GM21526 (cell line): ENCODE measurements around the gene WDR43.

Source experiments
- ATAC-seq: cut with Tn5 transposase; IDR thresholded peaks from one replicate; pipeline ENCODE4 v1.9.1; 2021; ENCODE audit warnings: moderate library complexity; ENCODE audit not compliant: unreplicated experiment, low FRiP score

The WDR43 gene

DNA sequence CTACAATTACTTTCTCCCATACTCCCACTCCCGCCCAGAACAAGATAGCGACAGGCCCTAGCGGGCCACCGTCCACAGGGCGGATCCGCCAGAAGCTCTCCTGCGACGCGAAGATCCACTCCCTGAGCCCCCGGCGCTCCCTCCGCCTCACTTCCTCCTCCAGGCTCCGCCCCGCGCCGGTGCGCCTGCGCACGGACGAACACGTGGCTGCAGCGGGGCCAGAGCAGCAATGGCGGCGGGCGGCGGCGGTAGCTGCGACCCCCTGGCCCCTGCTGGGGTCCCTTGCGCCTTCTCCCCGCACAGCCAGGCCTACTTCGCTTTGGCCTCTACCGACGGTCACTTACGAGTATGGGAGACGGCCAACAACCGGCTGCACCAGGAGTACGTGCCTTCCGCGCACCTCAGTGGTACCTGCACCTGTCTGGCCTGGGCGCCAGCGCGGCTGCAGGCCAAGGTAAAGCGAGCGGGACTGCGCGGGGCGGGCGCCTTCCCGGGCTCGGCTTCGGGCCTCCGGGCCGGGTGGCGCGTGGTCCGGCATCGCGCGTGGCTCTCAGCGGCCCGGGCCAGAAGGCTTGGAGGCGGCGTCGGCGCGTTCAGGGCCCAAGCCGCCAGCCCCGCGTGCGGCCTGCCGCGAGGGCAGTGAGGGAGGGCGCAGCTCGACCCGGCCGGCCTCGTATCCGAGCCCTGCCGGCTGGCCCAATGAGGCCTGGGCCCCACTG, at the start of gene WDR43:
TSS of gene WDR43 (plus strand) at position 198 of the 719 bp plus-strand sequence. CDS start at position 230, 32 bp downstream.
- peak; percentile 83 for ATAC-seq

- no peak for ATAC-seq
Observed at GRCh38 chr2:28855193-28855592, 39.3 kb upstream of the WDR43 start.

DNA sequence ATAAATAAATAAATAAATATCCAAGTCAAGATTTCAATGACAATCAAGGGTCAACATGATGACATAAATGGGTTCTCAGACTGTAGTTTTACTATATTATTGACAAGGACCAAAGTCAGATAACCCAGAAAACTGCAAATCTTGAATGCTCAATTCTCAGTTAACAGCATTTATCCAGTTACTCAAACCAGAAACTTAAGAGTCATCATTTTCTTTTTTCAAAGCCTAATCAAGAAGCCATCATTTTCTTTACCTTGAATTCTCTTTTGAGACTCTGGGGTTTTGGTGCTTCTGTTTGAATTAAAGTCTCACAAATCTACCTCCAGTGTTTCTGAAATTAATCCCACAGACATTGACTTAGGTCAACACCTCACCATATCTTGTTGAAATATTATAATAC, 38.5 kb upstream of the WDR43 start:
- ATAC-seq = no peak

- no peak for ATAC-seq
Observed at GRCh38 chr2:28868611-28869010, 25.9 kb upstream of the WDR43 start.

DNA sequence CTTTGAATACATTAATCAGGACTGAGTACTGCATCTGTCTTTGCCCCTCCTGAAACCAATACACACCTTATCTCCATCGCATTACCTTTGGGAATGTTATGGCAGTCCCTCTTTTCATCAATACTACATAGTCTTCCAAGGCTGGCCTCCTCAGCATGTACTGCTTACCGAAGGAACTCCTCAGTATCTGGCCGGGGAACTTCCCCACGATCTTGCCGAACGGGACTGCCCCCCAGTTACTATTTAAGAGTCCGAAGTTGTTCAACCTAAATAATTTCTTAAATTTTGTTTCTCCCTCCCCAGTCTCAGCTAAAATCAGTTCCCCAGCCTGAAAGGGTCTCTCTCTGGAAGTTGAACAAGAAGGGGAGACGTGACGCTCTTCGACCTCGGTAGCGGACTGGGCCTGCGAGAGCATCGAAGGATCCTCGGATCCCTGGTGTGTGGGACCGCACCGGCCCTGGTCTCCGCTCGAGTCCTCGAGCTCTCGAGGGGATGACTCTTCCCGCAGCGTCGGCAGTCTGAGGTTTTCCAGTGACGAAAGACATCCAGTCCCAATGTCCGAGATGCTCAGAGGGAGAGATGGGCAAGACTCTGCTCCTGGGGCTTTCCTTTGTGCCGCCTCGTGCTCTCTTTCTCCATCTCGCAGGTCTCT, 24.8 kb upstream of the WDR43 start:
- peak; percentile 21 for ATAC-seq

- ATAC-seq = peak; percentile 91
Observed at GRCh38 chr2:28870146-28870891, 24.1 kb upstream of the WDR43 start, which contains the start of gene TRMT61B. TRMT61B (minus strand) TSS chr2:28870309; CDS start chr2:28870277, 32 bp downstream.

DNA sequence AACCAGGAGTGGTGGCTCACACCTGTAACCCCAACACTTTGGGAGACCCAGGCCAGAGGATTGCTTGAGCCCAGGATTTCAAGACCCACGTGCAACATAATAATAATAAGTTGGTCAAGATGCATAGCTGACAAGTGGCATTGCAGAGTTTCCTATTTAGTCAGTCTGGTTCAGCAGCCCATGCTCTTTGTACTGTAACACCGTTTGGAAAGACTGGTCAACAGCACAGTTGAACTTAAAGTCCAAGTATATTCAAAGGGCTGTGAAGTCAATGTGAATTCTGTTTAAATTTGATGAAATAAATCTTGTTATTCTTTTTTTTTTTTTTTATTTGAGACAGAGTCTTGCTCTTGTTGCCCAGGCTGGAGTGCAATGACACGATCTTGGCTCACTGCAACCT, 22.8 kb upstream of the WDR43 start:
- ATAC-seq = no peak

DNA sequence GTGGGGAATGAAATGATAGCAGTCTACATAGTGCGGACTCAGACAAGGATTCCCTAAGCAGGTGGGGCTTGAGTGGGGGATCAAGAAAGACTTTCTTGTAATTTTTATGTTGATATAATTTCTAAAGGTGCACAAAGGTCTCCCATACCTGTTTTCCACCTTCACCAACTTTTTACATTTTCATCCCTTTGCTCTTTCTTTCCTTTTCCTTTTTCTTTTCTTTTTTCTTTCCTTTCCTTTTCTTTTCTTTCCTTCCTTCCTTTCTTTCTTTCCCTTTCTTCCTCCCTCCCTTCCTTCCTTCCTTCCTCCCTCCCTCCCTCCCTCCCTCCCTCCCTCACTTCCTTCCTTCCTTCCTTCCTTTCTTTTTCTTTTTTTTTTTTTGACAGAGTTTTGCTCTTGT, 14.3 kb upstream of the WDR43 start:
- ATAC-seq = no peak

DNA sequence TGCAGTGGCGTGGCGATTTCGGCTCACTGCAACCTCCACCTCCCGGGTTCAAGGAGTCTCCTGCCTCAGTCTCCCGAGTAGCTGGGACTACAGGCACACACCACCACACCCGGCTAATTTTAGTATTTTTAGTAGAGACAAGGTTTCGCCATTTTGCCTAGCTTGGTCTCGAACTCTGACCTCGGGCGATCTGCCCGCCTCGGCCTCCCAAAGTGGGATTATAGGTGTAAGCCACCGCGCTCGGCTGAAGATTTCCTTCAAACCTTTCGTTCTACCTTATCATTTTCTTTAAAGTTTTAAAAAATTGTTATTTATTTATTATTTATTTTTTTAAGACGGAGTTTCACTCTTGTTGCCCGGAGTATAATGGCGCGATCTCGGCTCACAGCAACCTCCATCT, 979 bp upstream of the WDR43 start:
- no peak for ATAC-seq

DNA sequence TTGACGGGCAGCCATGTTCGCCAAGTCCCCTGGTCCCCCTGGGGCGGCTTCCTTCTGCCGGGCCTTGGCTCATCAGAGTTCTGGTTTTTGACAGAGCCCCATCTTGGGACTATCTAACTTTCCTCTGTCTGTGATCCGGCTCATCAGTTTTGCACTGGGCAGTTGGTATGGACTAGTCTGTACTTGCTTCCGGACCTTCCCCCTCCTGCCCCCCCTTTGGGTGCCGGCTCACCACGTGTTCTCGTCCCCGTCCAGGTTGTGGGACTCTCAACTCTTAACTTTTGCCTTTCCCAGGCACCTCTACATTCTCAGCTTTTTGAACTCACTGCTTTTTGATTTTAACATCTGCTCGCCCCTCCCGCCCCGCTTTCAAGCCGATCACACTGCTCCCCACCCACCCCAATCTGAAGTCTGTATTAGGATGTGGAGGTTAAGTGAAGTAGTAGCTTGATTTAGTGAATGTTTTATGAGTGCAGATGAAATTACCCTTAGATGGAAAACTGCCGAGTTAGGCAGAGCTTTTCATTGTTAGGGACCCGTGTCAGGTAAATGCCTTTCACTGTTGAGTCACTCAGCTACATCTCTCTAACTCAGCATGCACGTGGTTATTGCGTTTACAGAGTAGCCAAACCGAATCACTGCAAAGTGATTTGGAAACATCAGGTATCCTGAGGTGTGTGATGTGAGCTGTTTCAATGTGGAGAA, 874 bp downstream of the WDR43 start:
- peak; percentile 14 for ATAC-seq

DNA sequence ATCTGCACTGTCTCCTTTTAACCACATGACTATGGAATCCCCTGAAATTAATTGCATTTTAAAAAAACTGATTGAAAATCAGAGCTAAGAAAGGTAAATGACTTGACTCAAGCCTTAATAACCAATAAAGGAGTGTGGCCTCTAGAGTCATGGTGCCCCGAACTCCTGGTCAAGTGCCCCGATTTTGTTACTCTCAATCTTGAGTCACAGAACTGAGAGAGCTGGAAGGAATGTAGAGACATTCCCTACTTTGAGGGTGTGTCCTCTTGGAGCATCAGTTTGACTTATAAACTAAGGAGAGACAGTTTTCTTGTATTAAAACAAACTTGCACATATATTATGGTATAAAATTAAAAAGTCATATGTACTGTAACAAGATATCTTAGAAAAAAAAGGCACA, 2.4 kb downstream of the WDR43 start:
- ATAC-seq = no peak

GRCh38 chr2:28898048-28898447, 3.6 kb downstream of the WDR43 start:
- ATAC-seq = no peak

DNA sequence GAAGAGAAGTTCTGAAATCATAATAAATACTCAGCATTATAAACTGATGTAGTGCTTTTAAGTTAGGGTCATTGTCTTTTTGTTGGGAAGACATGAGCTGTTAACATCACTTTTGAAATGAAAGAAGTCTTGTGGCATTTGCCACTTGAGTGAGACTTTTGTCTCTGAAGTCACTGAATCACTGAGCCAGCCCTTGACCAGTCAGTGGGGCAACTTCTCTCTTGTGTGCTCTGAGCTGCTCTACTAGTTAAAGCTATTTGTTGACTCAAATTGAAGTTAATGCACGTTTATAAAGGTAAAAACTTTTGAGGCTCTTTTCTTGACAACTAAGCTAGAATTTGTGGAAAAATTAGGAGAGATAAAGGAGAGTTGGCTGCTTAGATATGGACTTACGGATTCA, 6.7 kb downstream of the WDR43 start:
- no peak for ATAC-seq

DNA sequence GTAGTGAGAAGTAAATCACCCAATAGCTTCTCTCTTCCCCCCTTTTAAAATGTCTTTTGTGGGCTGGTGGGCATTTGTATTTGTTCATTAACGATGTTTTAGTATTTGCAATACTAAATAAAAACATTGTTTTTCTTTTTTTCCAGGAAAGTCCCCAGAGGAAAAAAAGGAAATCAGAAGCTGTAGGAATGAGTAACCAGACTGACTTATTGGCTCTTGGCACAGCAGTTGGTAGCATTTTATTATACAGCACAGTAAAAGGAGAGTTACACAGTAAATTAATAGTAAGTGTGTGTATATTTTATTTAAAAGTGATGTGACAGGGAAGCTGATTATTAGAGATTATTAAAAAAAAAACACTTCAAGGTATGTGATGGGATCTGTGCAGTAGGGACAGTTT, 7.4 kb downstream of the WDR43 start:
- no peak for ATAC-seq

DNA sequence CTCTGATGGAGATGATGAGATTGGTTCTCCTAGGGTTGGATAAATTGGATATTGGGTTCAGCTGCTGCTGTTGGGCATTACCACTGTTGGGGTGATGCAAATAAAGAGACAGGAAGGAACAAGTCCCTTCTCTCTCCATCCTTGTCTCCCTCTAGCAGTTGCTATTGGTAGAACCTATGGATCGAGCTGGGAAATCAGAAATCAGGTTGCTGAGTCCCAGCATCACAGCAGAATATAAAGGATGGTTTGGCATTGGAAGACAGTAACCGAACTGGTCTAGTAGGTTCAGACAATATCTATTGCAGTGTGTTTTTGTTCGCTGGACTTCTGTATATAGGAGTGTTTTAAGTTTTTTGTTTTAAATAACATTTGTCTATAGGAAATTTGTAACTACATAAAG, 8.1 kb downstream of the WDR43 start:
- ATAC-seq = no peak

DNA sequence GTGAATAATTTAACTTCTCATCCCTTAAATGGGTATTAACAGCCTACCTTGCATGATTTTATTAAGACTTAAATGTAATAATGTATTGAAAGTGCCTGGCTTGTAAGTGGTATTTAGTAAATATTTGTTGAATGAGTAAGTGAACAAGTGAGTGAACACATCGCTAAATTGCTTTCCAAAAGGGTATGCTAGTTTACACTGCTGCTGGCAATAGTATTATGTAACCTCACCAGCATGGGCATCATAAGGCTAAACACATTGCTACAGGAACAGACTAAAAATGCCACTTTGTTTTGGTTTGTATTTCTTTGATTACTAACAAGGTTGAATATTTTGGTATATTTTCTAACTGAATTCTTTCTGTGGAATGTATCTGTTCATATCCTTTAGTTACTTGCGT, 9.8 kb downstream of the WDR43 start:
- ATAC-seq = no peak

GRCh38 chr2:28904802-28905457, 10.5 kb downstream of the WDR43 start:
- ATAC-seq = no peak

GRCh38 chr2:28905533-28905932, 11.1 kb downstream of the WDR43 start:
- no peak for ATAC-seq

DNA sequence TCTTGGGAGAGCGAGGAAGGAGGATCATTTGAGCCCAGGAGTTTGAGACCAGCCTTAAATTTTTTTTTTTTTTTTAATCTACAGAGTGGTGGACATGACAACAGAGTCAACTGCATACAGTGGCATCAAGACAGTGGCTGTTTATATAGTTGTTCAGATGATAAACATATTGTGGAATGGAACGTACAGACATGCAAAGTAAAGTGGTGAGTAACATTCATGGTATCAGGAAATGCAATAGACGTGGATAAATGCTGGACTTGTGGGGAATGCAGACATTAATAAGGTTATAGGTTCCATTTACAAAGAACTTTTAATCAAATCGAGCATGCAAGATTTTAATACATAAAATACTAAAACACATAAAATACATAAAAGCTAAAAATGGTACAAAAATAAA, 11.9 kb downstream of the WDR43 start:
- no peak for ATAC-seq

GRCh38 chr2:28906821-28907220, 12.4 kb downstream of the WDR43 start:
- ATAC-seq = no peak
